GM12872 (cell line): ENCODE data around the gene ATP10A.

Experiments
- TF ChIP-seq, protein P1 (sequence below): IDR thresholded peaks from 3 replicates; pipeline ENCODE4 v1.5.1; 2011; ENCODE audit warnings: low read depth, mild to moderate bottlenecking, low read length, moderate library complexity; ENCODE audit not compliant: insufficient read depth

The ATP10A gene

GRCh38 chr15:25901811-25902605 is 38.9 kb upstream of the ATP10A start:
- TF ChIP-seq, protein P1, sequence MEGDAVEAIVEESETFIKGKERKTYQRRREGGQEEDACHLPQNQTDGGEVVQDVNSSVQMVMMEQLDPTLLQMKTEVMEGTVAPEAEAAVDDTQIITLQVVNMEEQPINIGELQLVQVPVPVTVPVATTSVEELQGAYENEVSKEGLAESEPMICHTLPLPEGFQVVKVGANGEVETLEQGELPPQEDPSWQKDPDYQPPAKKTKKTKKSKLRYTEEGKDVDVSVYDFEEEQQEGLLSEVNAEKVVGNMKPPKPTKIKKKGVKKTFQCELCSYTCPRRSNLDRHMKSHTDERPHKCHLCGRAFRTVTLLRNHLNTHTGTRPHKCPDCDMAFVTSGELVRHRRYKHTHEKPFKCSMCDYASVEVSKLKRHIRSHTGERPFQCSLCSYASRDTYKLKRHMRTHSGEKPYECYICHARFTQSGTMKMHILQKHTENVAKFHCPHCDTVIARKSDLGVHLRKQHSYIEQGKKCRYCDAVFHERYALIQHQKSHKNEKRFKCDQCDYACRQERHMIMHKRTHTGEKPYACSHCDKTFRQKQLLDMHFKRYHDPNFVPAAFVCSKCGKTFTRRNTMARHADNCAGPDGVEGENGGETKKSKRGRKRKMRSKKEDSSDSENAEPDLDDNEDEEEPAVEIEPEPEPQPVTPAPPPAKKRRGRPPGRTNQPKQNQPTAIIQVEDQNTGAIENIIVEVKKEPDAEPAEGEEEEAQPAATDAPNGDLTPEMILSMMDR, result no peak

GRCh38 chr15:25900901-25901300 is 37.8 kb upstream of the ATP10A start:
- TF ChIP-seq, protein P1, result no peak

DNA sequence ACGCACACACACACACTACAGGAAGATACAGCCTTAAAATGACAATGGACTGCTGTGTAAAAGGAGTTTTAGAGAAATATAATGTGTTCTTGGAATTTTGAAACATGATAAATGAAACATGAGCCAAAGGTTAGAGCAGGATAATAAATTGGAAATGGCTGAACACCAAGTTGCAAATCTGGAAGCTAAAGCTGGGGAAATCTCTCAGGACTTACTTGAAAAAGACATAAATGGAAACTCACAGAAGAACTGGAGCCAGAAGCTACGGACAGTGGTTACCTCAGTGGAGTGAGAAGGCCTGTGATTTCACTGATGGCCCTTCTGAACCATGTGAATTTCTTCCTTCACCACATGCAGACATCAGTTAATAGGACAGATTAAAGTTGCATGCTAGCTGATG is 37.3 kb upstream of the ATP10A start:
- TF ChIP-seq, protein P1, result no peak

- TF ChIP-seq, protein P1, result no peak
These were observed 36.7 kb upstream of the ATP10A start for GRCh38 chr15:25899870-25900269.

- TF ChIP-seq, protein P1, result no peak
These were observed 34.5 kb upstream of the ATP10A start for GRCh38 chr15:25897658-25898057.

GRCh38 chr15:25894371-25894902 is 31.3 kb upstream of the ATP10A start:
- TF ChIP-seq, protein P1, result no peak

DNA sequence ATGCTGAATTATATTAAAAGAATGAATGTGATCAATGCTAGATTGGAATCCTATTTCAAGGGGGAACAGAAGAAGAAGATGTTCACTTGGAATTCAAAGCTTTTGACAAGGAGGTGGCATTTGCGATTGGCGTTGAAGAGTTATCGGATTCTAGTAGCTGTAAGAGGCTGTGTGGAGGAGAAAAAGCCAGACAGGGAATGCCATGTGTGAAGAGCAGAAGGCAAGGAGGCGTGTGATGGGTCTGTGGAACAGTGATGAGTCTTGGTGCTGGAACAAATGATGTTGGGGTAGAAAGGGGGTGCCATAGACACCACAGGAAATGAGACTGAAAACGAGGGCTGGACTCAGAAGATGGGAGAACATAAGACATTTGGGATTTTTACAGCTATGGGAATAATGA is 30.5 kb upstream of the ATP10A start:
- TF ChIP-seq, protein P1, result no peak
